AG04449 (cell line): Measurements from ENCODE around the gene RAPGEF5.
"Not testable (repeated sequence)": the region's sequence is repeated elsewhere in the genome, so short reads cannot be mapped to it uniquely, and the experiment has no call there.

Experiments used
- CTCF ChIA-PET: fragments of 350-600 bp; formaldehyde crosslinking; extraction: SDS; loops from one replicate; lab custom pipeline; 2021; ENCODE audit warnings: antibody characterized with exemption; lab: Yijun Ruan, JAX
- POLR2A ChIA-PET: fragments of 400-600, 350-600 bp; formaldehyde crosslinking; extraction: SDS; loops from one replicate; lab custom pipeline; 2020; ENCODE audit warnings: antibody characterized with exemption, inconsistent platforms; lab: Yijun Ruan, JAX
- DNase-seq: peaks from one replicate; pipeline ENCODE4 v3.0.0-alpha.2; 2010; ENCODE audit warnings: low read depth, low spot score
- H3K4me3 ChIP-seq: 2 replicates; pipeline ENCODE4 v1.5.1; 2011; ENCODE audit warnings: low read depth, mild to moderate bottlenecking, control low read depth, low read length
- CTCF ChIP-seq: IDR thresholded peaks from one replicate; pipeline ENCODE4 v1.5.1; 2011; ENCODE audit warnings: mild to moderate bottlenecking, moderate library complexity, low read length, control low read depth, inconsistent platforms; ENCODE audit not compliant: insufficient read depth; ENCODE audit errors: missing control alignments

Gene RAPGEF5

GRCh38 chr7:22088827-22089226 lies 268.1 kb downstream of the RAPGEF5 start:
- no peak for DNase-seq
- CTCF ChIA-PET, result interaction anchor here (1.0 to 18.3 kb wide), 4 partner anchors 9 to 24 kb away, joined by 3 to 153 read pairs (median 6); no protein-coding TSS in a partner anchor

GRCh38 chr7:22087861-22088260 lies 269.1 kb downstream of the RAPGEF5 start:
- POLR2A ChIA-PET, result no interaction called here
- CTCF ChIA-PET, result interaction anchor here (18.3 kb wide), 1 partner anchor 25 kb away, joined by 153 read pairs; no protein-coding TSS in a partner anchor
- no peak for DNase-seq
- H3K4me3 ChIP-seq, result no peak overlapping the region
- TF ChIP-seq CTCF, result no peak

More at GRCh38 chr7:22088827-22089226, 268.1 kb downstream of the RAPGEF5 start:
- no peak for TF ChIP-seq CTCF
- POLR2A ChIA-PET, result no interaction called here
- H3K4me3 ChIP-seq, result no peak overlapping the region

GRCh38 chr7:22083704-22084240 lies 273.2 kb downstream of the RAPGEF5 start:
- ChIA-PET POLR2A (interaction anchor here (0.8 kb wide), 1 partner anchor 10 kb away, joined by 3 read pairs; no protein-coding TSS in a partner anchor), CTCF (interaction anchor here (0.7 to 4.3 kb wide), 20 partner anchors 9 to 1463 kb away, joined by 3 to 47 read pairs (median 4); partner anchors contain the start of gene STEAP1B)
- DNase-seq, result no peak
- TF ChIP-seq CTCF, result no peak
- H3K4me3 ChIP-seq, result peak overlapping the region; percentile 75

- no peak for DNase-seq
- CTCF ChIA-PET, result interaction anchor here (0.7 to 4.3 kb wide), 26 partner anchors 9 to 1463 kb away, joined by 3 to 47 read pairs (median 4); partner anchors contain the start of gene STEAP1B
- H3K4me3 ChIP-seq, result peak overlapping the region; percentile 75
- POLR2A ChIA-PET, result interaction anchor here (0.7 to 0.8 kb wide), 2 partner anchors 10 to 371 kb away, joined by 3 read pairs; no protein-coding TSS in a partner anchor
- peak; percentile 98 for TF ChIP-seq CTCF
Measured at GRCh38 chr7:22082886-22083703, 273.9 kb downstream of the RAPGEF5 start.

GRCh38 chr7:22082553-22082885 lies 274.4 kb downstream of the RAPGEF5 start:
- peak overlapping the region; percentile 75 for H3K4me3 ChIP-seq
- no peak for TF ChIP-seq CTCF
- no peak for DNase-seq
- ChIA-PET CTCF (interaction anchor here (0.7 to 4.3 kb wide), 14 partner anchors 8 to 1306 kb away, joined by 3 to 47 read pairs (median 4); no protein-coding TSS in a partner anchor), POLR2A (no interaction called here)

- CTCF ChIA-PET, POLR2A ChIA-PET: not testable (repeated sequence)
Measured at GRCh38 chr7:22080219-22080618, 276.7 kb downstream of the RAPGEF5 start.

GRCh38 chr7:22078872-22079271 lies 278.1 kb downstream of the RAPGEF5 start:
- DNase-seq, POLR2A ChIA-PET, H3K4me3 ChIP-seq: not testable (repeated sequence)
- CTCF ChIA-PET, result interaction anchor here (1.3 kb wide), 1 partner anchor 822 kb away, joined by 4 read pairs; no protein-coding TSS in a partner anchor

More at GRCh38 chr7:22080219-22080618, 276.7 kb downstream of the RAPGEF5 start:
- H3K4me3 ChIP-seq, DNase-seq: not testable (repeated sequence)
